HepG2 (cell line): Measurements from ENCODE around the gene ZIK1. TPM values are rescaled to one million over a fixed set of nuclear protein-coding genes. Genes with fewer than 3 reads are reported as not detected.

Experiments
- ATAC-seq: fragments of 200-7000 bp; cut with Tn5 transposase; 3 replicates; pipeline ENCODE4 v1.9.1; 2020; ENCODE audit warnings: mild to moderate bottlenecking, moderate library complexity
- BruUV-seq: library from RNA; stranded (reverse); fragments of 400-500 nt; replicated peaks from 2 replicates; lab custom pipeline; 2021; lab: Mats Ljungman, UMichigan
- CTCF ChIA-PET: fragments of 300-600 bp; formaldehyde crosslinking; extraction: SDS; loops from one replicate; lab custom pipeline; 2021; ENCODE audit warnings: low total read pairs, inconsistent platforms, low intra/inter-chr PET ratio; lab: Yijun Ruan, JAX
- POLR2A ChIA-PET: fragments of 350-600 bp; sonication (Branson Sonifier 250); formaldehyde crosslinking; loops from one replicate; lab custom pipeline; 2020; ENCODE audit warnings: antibody characterized with exemption, inconsistent platforms; lab: Yijun Ruan, JAX
- DNase-seq: peaks from one replicate; pipeline ENCODE4 v3.0.0-alpha.2; 2015; ENCODE audit warnings: low spot score
- FAIRE-seq: peaks from 3 replicates; lab custom pipeline; 2011; peaks lifted over from hg19 to GRCh38; lab: Jason Lieb, UNC
- H2AFZ ChIP-seq: one replicate; pipeline ENCODE4 v1.6.1; 2011; ENCODE audit warnings: low read length, inconsistent platforms
- H3K27ac ChIP-seq: fragments of 300-600 bp; 3 replicates; pipeline ENCODE4 v1.8.0; 2011; ENCODE audit warnings: mixed run types, mild to moderate bottlenecking, mixed read lengths, low read length, inconsistent platforms; ENCODE audit not compliant: insufficient read depth; ENCODE audit errors: extremely low read length
- H3K27me3 ChIP-seq, 2 experiments: fragments of 200-600 bp in 1 of 2; 2 replicates in 1 of 2; 3 replicates in 1 of 2; pipeline versions ENCODE4 v1.6.0 to v1.8.0; 2011; ENCODE audit warnings: low read length in 2 of 2, mild to moderate bottlenecking in 2 of 2, moderate library complexity in 2 of 2, inconsistent platforms in 1 of 2; ENCODE audit not compliant: insufficient read depth in 2 of 2, control insufficient read depth in 1 of 2
- H3K36me3 ChIP-seq, 2 experiments: fragments of 200-600 bp in 1 of 2; replicated peaks in 1 of 2; 2 replicates in 1 of 2; 3 replicates in 1 of 2; pipeline versions ENCODE4 v1.5.1 to v1.8.0; 2011; ENCODE audit warnings: low read length in 2 of 2, inconsistent platforms in 1 of 2; ENCODE audit not compliant: insufficient read depth in 2 of 2, control insufficient read depth in 1 of 2
- H3K4me1 ChIP-seq: 2 replicates; pipeline ENCODE4 v1.5.1; 2012; ENCODE audit warnings: low read length, inconsistent platforms; ENCODE audit not compliant: insufficient read depth
- H3K4me2 ChIP-seq: 2 replicates; pipeline ENCODE4 v1.6.0; 2011; ENCODE audit warnings: low read depth, low read length, inconsistent platforms
- H3K4me3 ChIP-seq, 3 experiments: fragments of 200-600 bp in 1 of 3; sonication (generic), shearing (Covaris generic) in 1 of 3; replicated peaks in 1 of 3; 2 replicates each; pipeline ENCODE4 v1.5.1; 2011 to 2016; ENCODE audit warnings: low read length in 3 of 3, inconsistent platforms in 2 of 3, low read depth in 2 of 3, mild to moderate bottlenecking in 2 of 3, control low read depth in 1 of 3, mixed read lengths in 1 of 3; ENCODE audit not compliant: insufficient read depth in 1 of 3
- H3K79me2 ChIP-seq: one replicate; pipeline ENCODE4 v1.6.1; 2011; ENCODE audit warnings: low read length, inconsistent platforms; ENCODE audit not compliant: insufficient read depth
- H3K9ac ChIP-seq: 2 replicates; pipeline ENCODE4 v1.6.0; 2011; ENCODE audit warnings: mild to moderate bottlenecking, low read depth, low read length, inconsistent platforms; ENCODE audit not compliant: insufficient read depth
- H3K9me3 ChIP-seq: 2 replicates; pipeline ENCODE4 v1.5.1; 2012; ENCODE audit warnings: mild to moderate bottlenecking, low read length
- H4K20me1 ChIP-seq: 2 replicates; pipeline ENCODE4 v1.6.0; 2011; ENCODE audit warnings: inconsistent platforms, mild to moderate bottlenecking, low read length, moderate library complexity; ENCODE audit not compliant: insufficient read depth
- PHF8 ChIP-seq: sonication (generic); formaldehyde crosslinking; IDR thresholded peaks from 2 replicates; pipeline ENCODE4 v1.5.0; 2020; ENCODE audit warnings: missing genetic modification reagents
- ZKSCAN5 ChIP-seq: sonication (generic); formaldehyde crosslinking; IDR thresholded peaks from 2 replicates; pipeline ENCODE4 v1.5.1; 2020; ENCODE audit warnings: mild to moderate bottlenecking, missing genetic modification reagents
- WGBS: methylation state at CpG from one replicate; pipeline ENCODE4 v1.1.6; 2017; ENCODE audit warnings: low lambda C conversion rate; 5-methylcytosine and 5-hydroxymethylcytosine counted together
- in situ Hi-C: cut with HindIII; loops from 2 replicates; pipeline ENCODE4 v1.10.0; 2017; ENCODE audit warnings: low pct_unique_long_range_greater_than_20kb; ENCODE audit not compliant: extremely low pct_ligation_motif_present
- intact Hi-C: fragments of 100-400 bp; cut with micrococcal nuclease; formaldehyde crosslinking; loops from one replicate; pipeline ENCODE4 v1.10.0; 2022; ENCODE audit not compliant: unreplicated experiment
- polyA plus RNA-seq, 8 experiments: library from polyadenylated mRNA; depleted of rRNA in 3 of 8; stranded (reverse) in 7 of 8; unstranded in 1 of 8; fragments of >200 nt; fragmentation: Illumina TruSeq in 4 of 8; extraction: Trizol in 4 of 8; gene quantifications; 2 replicates each; pipeline versions ENCODE4 v1.2.1 to v1.2.3, GENCODE V29; 2011 to 2016; ENCODE audit warnings: low read depth in 4 of 8, missing spikeins in 1 of 8, mixed read lengths in 1 of 8; ENCODE audit not compliant: insufficient read depth in 1 of 8
- total RNA-seq, 5 experiments: library from RNA; depleted of rRNA; stranded (reverse); fragments of >200 nt; fragmentation: Illumina TruSeq; extraction: Trizol; gene quantifications; 2 replicates each; pipeline ENCODE4 v1.2.3, GENCODE V29; 2016; ENCODE audit warnings: low read depth in 1 of 5
- TF ChIP-seq, protein P1 (sequence below): IDR thresholded peaks from 2 replicates; pipeline ENCODE4 v1.6.1; 2016
- TF ChIP-seq, protein P2 (sequence below): sonication (generic); formaldehyde crosslinking; IDR thresholded peaks from 2 replicates; pipeline ENCODE4 v1.4.0; 2020; ENCODE audit warnings: low read depth, missing genetic modification reagents

ZIK1 gene
- total and polyA plus RNA-seq, 2 of the 13 experiments (the other 11 are each of a cell fraction or from before 2014, with no cell fraction given), result 2.1 to 7.2 TPM

DNA sequence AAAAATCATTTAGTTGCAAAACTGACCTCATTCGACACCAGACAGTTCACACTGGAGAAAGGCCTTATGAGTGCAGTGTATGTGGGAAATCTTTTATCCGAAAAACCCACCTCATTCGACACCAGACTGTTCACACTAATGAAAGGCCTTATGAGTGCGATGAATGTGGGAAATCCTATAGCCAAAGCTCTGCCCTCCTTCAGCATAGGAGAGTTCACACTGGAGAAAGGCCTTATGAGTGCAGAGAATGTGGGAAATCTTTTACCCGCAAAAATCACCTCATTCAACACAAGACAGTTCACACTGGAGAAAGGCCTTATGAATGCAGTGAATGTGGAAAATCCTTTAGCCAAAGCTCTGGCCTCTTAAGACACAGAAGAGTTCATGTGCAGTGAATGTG, 23.0 kb downstream of the ZIK1 start:
- Histone ChIP-seq H3K4me3 (no peak overlapping the region), H3K9ac (no peak overlapping the region), H3K36me3 (peaks cover 7 to 12% of the 10 kb centered on the region in 2 experiments; a peak in 3 of 5 replicates), H3K9me3 (no peaks in the 10 kb centered on the region), H4K20me1 (no peaks in the 10 kb centered on the region), H3K27ac (no peak overlapping the region), H3K79me2 (no peaks in the 10 kb centered on the region), H2AFZ (no peak overlapping the region), H3K27me3 (no peaks in the 10 kb centered on the region)
- WGBS, result 94% methylated on average over 5 of the region's 5 CpGs
- ChIA-PET POLR2A (no interaction called here), CTCF (no interaction called here)
- no TSS peak for BruUV-seq
- in situ Hi-C loops, result no loop called here
- no peak for TF ChIP-seq ZKSCAN5 (CRISPR knock-in tag)
- TF ChIP-seq PHF8 (CRISPR knock-in tag), result no peak
- TF ChIP-seq, protein P1, sequence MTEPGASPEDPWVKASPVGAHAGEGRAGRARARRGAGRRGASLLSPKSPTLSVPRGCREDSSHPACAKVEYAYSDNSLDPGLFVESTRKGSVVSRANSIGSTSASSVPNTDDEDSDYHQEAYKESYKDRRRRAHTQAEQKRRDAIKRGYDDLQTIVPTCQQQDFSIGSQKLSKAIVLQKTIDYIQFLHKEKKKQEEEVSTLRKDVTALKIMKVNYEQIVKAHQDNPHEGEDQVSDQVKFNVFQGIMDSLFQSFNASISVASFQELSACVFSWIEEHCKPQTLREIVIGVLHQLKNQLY, result no peak
- TF ChIP-seq, protein P2, sequence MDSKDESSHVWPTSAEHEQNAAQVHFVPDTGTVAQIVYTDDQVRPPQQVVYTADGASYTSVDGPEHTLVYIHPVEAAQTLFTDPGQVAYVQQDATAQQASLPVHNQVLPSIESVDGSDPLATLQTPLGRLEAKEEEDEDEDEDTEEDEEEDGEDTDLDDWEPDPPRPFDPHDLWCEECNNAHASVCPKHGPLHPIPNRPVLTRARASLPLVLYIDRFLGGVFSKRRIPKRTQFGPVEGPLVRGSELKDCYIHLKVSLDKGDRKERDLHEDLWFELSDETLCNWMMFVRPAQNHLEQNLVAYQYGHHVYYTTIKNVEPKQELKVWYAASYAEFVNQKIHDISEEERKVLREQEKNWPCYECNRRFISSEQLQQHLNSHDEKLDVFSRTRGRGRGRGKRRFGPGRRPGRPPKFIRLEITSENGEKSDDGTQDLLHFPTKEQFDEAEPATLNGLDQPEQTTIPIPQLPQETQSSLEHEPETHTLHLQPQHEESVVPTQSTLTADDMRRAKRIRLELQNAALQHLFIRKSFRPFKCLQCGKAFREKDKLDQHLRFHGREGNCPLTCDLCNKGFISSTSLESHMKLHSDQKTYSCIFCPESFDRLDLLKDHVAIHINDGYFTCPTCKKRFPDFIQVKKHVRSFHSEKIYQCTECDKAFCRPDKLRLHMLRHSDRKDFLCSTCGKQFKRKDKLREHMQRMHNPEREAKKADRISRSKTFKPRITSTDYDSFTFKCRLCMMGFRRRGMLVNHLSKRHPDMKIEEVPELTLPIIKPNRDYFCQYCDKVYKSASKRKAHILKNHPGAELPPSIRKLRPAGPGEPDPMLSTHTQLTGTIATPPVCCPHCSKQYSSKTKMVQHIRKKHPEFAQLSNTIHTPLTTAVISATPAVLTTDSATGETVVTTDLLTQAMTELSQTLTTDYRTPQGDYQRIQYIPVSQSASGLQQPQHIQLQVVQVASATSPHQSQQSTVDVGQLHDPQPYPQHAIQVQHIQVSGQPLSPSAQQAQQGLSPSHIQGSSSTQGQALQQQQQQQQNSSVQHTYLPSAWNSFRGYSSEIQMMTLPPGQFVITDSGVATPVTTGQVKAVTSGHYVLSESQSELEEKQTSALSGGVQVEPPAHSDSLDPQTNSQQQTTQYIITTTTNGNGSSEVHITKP, result no peak
- TF ChIP-seq, all 625 proteins: peak for 0
- DNase-seq (no peak), ATAC-seq (no peak), FAIRE-seq (no peak)
- intact Hi-C loops, result no loop called here
- H3K4me1 ChIP-seq, result no peaks in the 10 kb centered on the region
- H3K4me2 ChIP-seq, result no peak overlapping the region
